Right lobe of liver (tissue), 6 donors: Measurements from ENCODE around the gene FOXP1. TPM values are rescaled to one million over a fixed set of nuclear protein-coding genes. Genes with fewer than 3 reads are reported as not detected.

Experiments used
- ATAC-seq, 4 donors: fragments of 200-7000 bp; cut with Tn5 transposase; one replicate each; pipeline ENCODE4 v1.9.1; 2020; ENCODE audit warnings: mild to moderate bottlenecking in 4 of 4, moderate library complexity in 4 of 4
- DNase-seq, 3 donors: peaks; one replicate each; pipeline ENCODE4 v3.0.0-alpha.2; 2020
- H3K27ac ChIP-seq, 3 donors: fragments of 200-600 bp; one replicate each; pipeline ENCODE4 v1.8.0; 2022
- H3K27me3 ChIP-seq, 2 donors: fragments of 200-600 bp; one replicate each; pipeline ENCODE4 v1.8.0; 2022
- H3K36me3 ChIP-seq, 4 donors: fragments of 200-600 bp; sonication (generic) in 1 of 4; one replicate each; pipeline versions ENCODE4 v1.5.1 to v1.8.0; 2017 to 2022; ENCODE audit warnings: control low read depth in 1 of 4
- H3K4me1 ChIP-seq, 4 donors: fragments of 200-600 bp; sonication (generic) in 1 of 4; one replicate each; pipeline versions ENCODE4 v1.5.1 to v1.8.0; 2017 to 2022; ENCODE audit warnings: control low read depth in 1 of 4
- H3K4me3 ChIP-seq, 3 donors: fragments of 200-600 bp; one replicate each; pipeline ENCODE4 v1.8.0; 2022
- H3K9me3 ChIP-seq, 4 donors: fragments of 200-600 bp; sonication (generic) in 1 of 4; one replicate each; pipeline versions ENCODE4 v1.5.1 to v1.8.0; 2017 to 2022; ENCODE audit warnings: control low read depth in 1 of 4
- CTCF ChIP-seq, 4 donors: fragments of 200-600 bp in 3 of 4; fragments of 450-650 bp in 1 of 4; IDR thresholded peaks; one replicate each; pipeline versions ENCODE4 v1.5.1 to v1.8.0; 2016 to 2022; ENCODE audit warnings: antibody characterized with exemption in 4 of 4, mild to moderate bottlenecking in 2 of 4
- POLR2A ChIP-seq: fragments of 450-650 bp; IDR thresholded peaks from one replicate; pipeline ENCODE4 v1.6.1; 2017; ENCODE audit warnings: antibody characterized with exemption, mild to moderate bottlenecking
- WGBS: methylation state at CpG from one replicate; pipeline ENCODE4 v1.1.6; 2018; ENCODE audit warnings: low coverage, low lambda C conversion rate; ENCODE audit not compliant: insufficient coverage; ENCODE audit errors: missing lambda C conversion rate; 5-methylcytosine and 5-hydroxymethylcytosine counted together
- intact Hi-C, 2 donors: fragments of 100-400 bp; cut with DNase I; formaldehyde crosslinking; loops; one replicate each; pipeline versions ENCODE4 v1.11.2 to v1.14.1; 2022
- total RNA-seq, 6 experiments: library from RNA; depleted of rRNA in 2 of 6; stranded (reverse); fragments of >200 nt in 2 of 6; fragmentation: NEBNext Ultra II Directional in 3 of 6; extraction: Animal tissue kit (Norgen Biotek cat#: 25700) in 3 of 6; gene quantifications; one replicate each; pipeline versions ENCODE4 v1.1.0 to v1.2.4, GENCODE V29; 2016 to 2023
- donor health status: DM: no; HTN: yes; CAD: no.
- donor health status: DM: no; HTN: no; CAD: no.
- donor health status: DM: no; HTN: no; CAD: no.
- donor health status: DM: no; HTN: yes; CAD: no.
- donor health status: DM: no; HTN: yes; CAD: no.

FOXP1 gene
- total RNA-seq, 6 experiments from 2014 or later = 26.7 to 47.7 (median 35.2) TPM

- no peak overlapping the region for H3K27ac ChIP-seq
- intact Hi-C loops = no loop called here
- H3K9me3 ChIP-seq = no peaks in the 10 kb centered on the region
- no peaks in the 10 kb centered on the region for H3K36me3 ChIP-seq
- no peak overlapping the region for H3K4me3 ChIP-seq
- no peaks in the 10 kb centered on the region for H3K27me3 ChIP-seq
- WGBS = 63% methylated on average over 7 of the region's 9 CpGs
- ATAC-seq (no peak), DNase-seq (no peak)
- H3K4me1 ChIP-seq = no peaks in the 10 kb centered on the region
- no peak for TF ChIP-seq POLR2A
- no peak for TF ChIP-seq CTCF (IDR thresholded peaks at IDR 0.05)
Observed at GRCh38 chr3:71491154-71491752, 92.3 kb downstream of the FOXP1 start.

GRCh38 chr3:71490692-71491091, 92.8 kb downstream of the FOXP1 start:
- intact Hi-C loops = no loop called here
- no peaks in the 10 kb centered on the region for H3K27me3 ChIP-seq
- ATAC-seq (no peak), DNase-seq (no peak)
- H3K36me3 ChIP-seq = no peaks in the 10 kb centered on the region
- no peak for TF ChIP-seq CTCF (IDR thresholded peaks at IDR 0.05)
- TF ChIP-seq POLR2A = no peak
- no peak overlapping the region for H3K27ac ChIP-seq
- WGBS = 97% methylated on average over 3 of the region's 3 CpGs
- H3K9me3 ChIP-seq = no peaks in the 10 kb centered on the region
- H3K4me1 ChIP-seq = no peaks in the 10 kb centered on the region
- no peak overlapping the region for H3K4me3 ChIP-seq

- TF ChIP-seq POLR2A (no peak), CTCF (IDR thresholded peaks at IDR 0.05) (no peak)
- Histone ChIP-seq H3K4me3 (no peak overlapping the region), H3K9me3 (no peaks in the 10 kb centered on the region), H3K36me3 (no peaks in the 10 kb centered on the region), H3K27ac (no peak overlapping the region), H3K4me1 (no peaks in the 10 kb centered on the region), H3K27me3 (no peaks in the 10 kb centered on the region)
- intact Hi-C loops = no loop called here
- ATAC-seq (no peak), DNase-seq (no peak)
- WGBS = 88% methylated on average over 6 of the region's 9 CpGs
Observed at GRCh38 chr3:71489315-71489761, 94.2 kb downstream of the FOXP1 start.

- no peak for TF ChIP-seq CTCF (IDR thresholded peaks at IDR 0.05)
- TF ChIP-seq POLR2A = no peak
- no peaks in the 10 kb centered on the region for H3K9me3 ChIP-seq
- no peak for ATAC-seq
- H3K27ac ChIP-seq = no peak overlapping the region
- H3K27me3 ChIP-seq = no peaks in the 10 kb centered on the region
- WGBS = 91% methylated on average over 6 of the region's 9 CpGs
- no peak overlapping the region for H3K4me3 ChIP-seq
- H3K36me3 ChIP-seq = no peaks in the 10 kb centered on the region
- no peaks in the 10 kb centered on the region for H3K4me1 ChIP-seq
- no peak for DNase-seq
- intact Hi-C loops = no loop called here
Observed at GRCh38 chr3:71488882-71489281, 94.6 kb downstream of the FOXP1 start.

GRCh38 chr3:71488391-71488809, 95.1 kb downstream of the FOXP1 start:
- Histone ChIP-seq H3K9me3 (no peaks in the 10 kb centered on the region), H3K36me3 (no peaks in the 10 kb centered on the region), H3K4me3 (no peak overlapping the region), H3K27me3 (no peaks in the 10 kb centered on the region), H3K27ac (no peak overlapping the region), H3K4me1 (no peaks in the 10 kb centered on the region)
- 92% methylated on average over 6 of the region's 6 CpGs for WGBS
- TF ChIP-seq POLR2A (no peak), CTCF (IDR thresholded peaks at IDR 0.05) (no peak)
- ATAC-seq (no peak), DNase-seq (no peak)
- intact Hi-C loops = no loop called here
